Adrenal gland (tissue), 12 donors: ENCODE measurements around the gene MTARC2. TPM values are rescaled to one million over a fixed set of nuclear protein-coding genes. Genes with fewer than 3 reads are reported as not detected.
A peak's percentile ranks its signal among the peaks of the same experiment; 100 is the strongest.

Experiments used
- DNase-seq, 7 donors: peaks; one replicate each; pipeline ENCODE4 v3.0.0-alpha.2; 2019 to 2020
- H3K27ac ChIP-seq, 5 donors: fragments of 200-600 bp; sonication (generic) in 4 of 5; 1 replicate in 3 of 5; 2 replicates in 2 of 5; pipeline versions ENCODE4 v1.5.1 to v1.8.0; 2016 to 2020; ENCODE audit warnings: mild to moderate bottlenecking in 1 of 5
- H3K27me3 ChIP-seq: fragments of 200-600 bp; 2 replicates; pipeline ENCODE4 v1.8.0; 2021
- H3K36me3 ChIP-seq, 2 donors: fragments of 200-600 bp; replicated peaks in 1 of 2; 1 replicate in 1 of 2; 2 replicates in 1 of 2; pipeline versions ENCODE4 v1.5.1 to v1.8.0; 2018 to 2022
- H3K4me1 ChIP-seq, 2 donors: fragments of 200-600 bp; replicated peaks in 1 of 2; 1 replicate in 1 of 2; 2 replicates in 1 of 2; pipeline versions ENCODE4 v1.5.1 to v1.8.0; 2018 to 2021
- H3K4me3 ChIP-seq, 4 donors: fragments of 200-600 bp; sonication (generic) in 3 of 4; one replicate each; pipeline ENCODE4 v1.5.1; 2016 to 2018
- H3K9me3 ChIP-seq, 3 donors: fragments of 200-600 bp; sonication (generic) in 1 of 3; replicated peaks in 1 of 3; 1 replicate in 2 of 3; 2 replicates in 1 of 3; pipeline versions ENCODE4 v1.5.1 to v1.8.0; 2016 to 2021
- POLR2A ChIP-seq, 2 donors: fragments of 450-650 bp; IDR thresholded peaks; one replicate each; pipeline ENCODE4 v1.6.1; 2017; ENCODE audit warnings: antibody characterized with exemption in 2 of 2, mild to moderate bottlenecking in 2 of 2, moderate library complexity in 1 of 2
- WGBS, 4 donors: extraction: QIAGEN DNeasy Blood & Tissue Kit in 2 of 4; methylation state at CpG; one replicate each; pipeline versions ENCODE4 v1.1.5 to v1.1.7; 2013 to 2017; 5-methylcytosine and 5-hydroxymethylcytosine counted together
- intact Hi-C, 2 donors: fragments of 100-400 bp; cut with DNase I; formaldehyde crosslinking; loops; one replicate each; pipeline versions ENCODE4 v1.14.1 to v1.15.0; 2022 to 2023
- polyA plus RNA-seq, 3 donors: library from polyadenylated mRNA; stranded (reverse); fragments of 200-250 nt in 2 of 3; fragments of 350-450 nt in 1 of 3; fragmentation: Illumina TruSeq in 1 of 3; extraction: RNeasy Lipid Tissue Mini Kit (QIAGEN cat#74804) in 1 of 3; gene quantifications; one replicate each; pipeline ENCODE4 v1.2.3, GENCODE V29; 2013 to 2014
- total RNA-seq, 9 donors: library from RNA; depleted of rRNA in 4 of 9; stranded (reverse); fragments of >200 nt in 4 of 9; fragments of 120-200 nt in 1 of 9; fragmentation: NEBNext Ultra II Directional in 1 of 9; extraction: Animal tissue kit (Norgen Biotek cat#: 25700) in 1 of 9; gene quantifications; one replicate each; pipeline versions ENCODE4 v1.1.0 to v1.2.4, GENCODE V29; 2013 to 2023
- TF ChIP-seq, protein P1 (sequence below), 6 experiments: fragments of 450-650 bp in 4 of 6; fragments of 200-600 bp in 2 of 6; sonication (generic) in 1 of 6; IDR thresholded peaks; 1 replicate in 5 of 6; 2 replicates in 1 of 6; pipeline versions ENCODE4 v1.5.1 to v1.8.0; 2016 to 2021; ENCODE audit warnings: antibody characterized with exemption in 6 of 6, mild to moderate bottlenecking in 2 of 6, moderate library complexity in 1 of 6
- donor health status: healthy with polysubstance abuse.
- donor health status: Bipolar disorder and iron deficiency.
- donor health status: DM: yes; HTN: yes; CAD: no.
- donor health status: DM: no; HTN: no; CAD: no.
- donor health status: DM: no; HTN: no; CAD: no.
- donor health status: DM: yes; HTN: yes; CAD: no.

Gene MTARC2
- total and polyA plus RNA-seq, 12 donors = 13.7 to 48.6 (median 29.8) TPM

DNA sequence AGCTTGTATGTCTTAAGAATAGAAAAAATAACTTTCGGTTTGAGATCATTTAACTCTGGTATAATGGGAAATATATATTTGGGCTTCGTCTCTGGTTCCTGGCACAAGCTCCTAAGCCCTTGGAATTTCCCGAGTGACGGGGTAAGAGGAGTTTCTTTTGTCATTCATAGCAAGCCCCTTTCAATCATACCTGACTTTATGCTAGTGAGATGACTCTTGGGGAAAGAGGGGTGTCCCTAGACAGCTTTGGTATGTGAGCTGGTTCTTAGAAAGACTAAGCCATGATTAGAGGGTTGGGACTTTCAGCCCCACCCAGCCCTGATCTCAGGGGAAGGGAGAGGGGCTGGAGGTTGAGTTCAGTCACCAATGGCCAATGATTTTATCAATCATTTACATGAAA lies 24.7 kb downstream of the MTARC2 start:
- DNase-seq = no peak
- TF ChIP-seq POLR2A (IDR thresholded peaks at IDR 0.05) = no peak
- TF ChIP-seq, protein P1, sequence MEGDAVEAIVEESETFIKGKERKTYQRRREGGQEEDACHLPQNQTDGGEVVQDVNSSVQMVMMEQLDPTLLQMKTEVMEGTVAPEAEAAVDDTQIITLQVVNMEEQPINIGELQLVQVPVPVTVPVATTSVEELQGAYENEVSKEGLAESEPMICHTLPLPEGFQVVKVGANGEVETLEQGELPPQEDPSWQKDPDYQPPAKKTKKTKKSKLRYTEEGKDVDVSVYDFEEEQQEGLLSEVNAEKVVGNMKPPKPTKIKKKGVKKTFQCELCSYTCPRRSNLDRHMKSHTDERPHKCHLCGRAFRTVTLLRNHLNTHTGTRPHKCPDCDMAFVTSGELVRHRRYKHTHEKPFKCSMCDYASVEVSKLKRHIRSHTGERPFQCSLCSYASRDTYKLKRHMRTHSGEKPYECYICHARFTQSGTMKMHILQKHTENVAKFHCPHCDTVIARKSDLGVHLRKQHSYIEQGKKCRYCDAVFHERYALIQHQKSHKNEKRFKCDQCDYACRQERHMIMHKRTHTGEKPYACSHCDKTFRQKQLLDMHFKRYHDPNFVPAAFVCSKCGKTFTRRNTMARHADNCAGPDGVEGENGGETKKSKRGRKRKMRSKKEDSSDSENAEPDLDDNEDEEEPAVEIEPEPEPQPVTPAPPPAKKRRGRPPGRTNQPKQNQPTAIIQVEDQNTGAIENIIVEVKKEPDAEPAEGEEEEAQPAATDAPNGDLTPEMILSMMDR (IDR thresholded peaks at IDR 0.05) = no peak
- WGBS, 4 donors = 92 to 99% (median 93%) methylated on average over 4 of the region's 4 CpGs
- H3K27me3 ChIP-seq = no peaks in the 10 kb centered on the region
- intact Hi-C loops = loop anchor here in 1 of 2 donors (10.0 kb wide), 1 partner anchor 78 kb away; the partner anchor contains the start of gene C1orf115
- no peak overlapping the region for H3K27ac ChIP-seq
- no peaks in the 10 kb centered on the region for H3K9me3 ChIP-seq
- peaks cover 0 to 11% of the 10 kb centered on the region in 2 donors for H3K4me1 ChIP-seq
- H3K36me3 ChIP-seq = peaks cover 0 to 21% of the 10 kb centered on the region in 2 donors
- H3K4me3 ChIP-seq = no peak overlapping the region

DNA sequence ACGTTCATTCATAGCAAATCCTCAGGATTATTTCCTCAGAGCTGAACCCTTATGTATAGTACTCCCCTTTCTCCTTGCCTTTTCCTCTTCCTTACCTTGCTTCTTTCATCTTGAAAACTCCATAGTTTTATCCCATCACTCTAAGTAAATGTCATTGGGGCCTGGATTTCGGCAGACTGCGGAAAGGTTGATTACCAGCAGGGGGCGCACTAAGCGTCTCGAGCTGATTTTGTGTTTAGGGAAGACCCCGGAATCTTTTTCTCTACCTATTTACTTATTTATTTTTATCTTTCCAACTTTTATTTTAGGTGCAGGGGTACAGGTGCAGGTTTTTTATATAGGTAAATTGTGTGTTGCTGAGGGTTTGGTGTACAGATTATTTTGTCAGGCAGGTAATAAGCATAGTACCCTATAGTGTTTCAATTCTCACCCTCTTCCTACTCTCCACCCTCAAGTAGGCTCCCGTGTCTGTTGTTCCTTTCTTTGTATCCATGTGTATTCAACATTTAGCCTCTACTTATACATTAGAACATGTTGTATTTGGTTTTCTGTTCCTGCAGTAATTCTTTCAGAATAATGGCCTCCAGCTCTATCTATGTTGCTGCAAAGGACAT lies 27.2 kb downstream of the MTARC2 start:
- DNase-seq = peak in 4 of 7 donors; percentile 38 to 67 (median 52)
- 25 to 42% (median 31%) methylated on average over 8 of the region's 8 CpGs for WGBS, 4 donors
- intact Hi-C loops = loop anchor here (5.0 to 10.0 kb wide), 2 partner anchors 81 to 93 kb away; partner anchors contain the start of gene C1orf115 (in 1 of the 2)
- Histone ChIP-seq H3K4me3 (no peak overlapping the region), H3K27ac (no peak overlapping the region), H3K4me1 (no peaks in the 10 kb centered on the region), H3K36me3 (peaks cover 0 to 10% of the 10 kb centered on the region in 2 donors), H3K27me3 (no peaks in the 10 kb centered on the region), H3K9me3 (no peaks in the 10 kb centered on the region)
- TF ChIP-seq, protein P1 (IDR thresholded peaks at IDR 0.05) = peak; percentile 43 to 90 (median 66)
- no peak for TF ChIP-seq POLR2A (IDR thresholded peaks at IDR 0.05)

DNA sequence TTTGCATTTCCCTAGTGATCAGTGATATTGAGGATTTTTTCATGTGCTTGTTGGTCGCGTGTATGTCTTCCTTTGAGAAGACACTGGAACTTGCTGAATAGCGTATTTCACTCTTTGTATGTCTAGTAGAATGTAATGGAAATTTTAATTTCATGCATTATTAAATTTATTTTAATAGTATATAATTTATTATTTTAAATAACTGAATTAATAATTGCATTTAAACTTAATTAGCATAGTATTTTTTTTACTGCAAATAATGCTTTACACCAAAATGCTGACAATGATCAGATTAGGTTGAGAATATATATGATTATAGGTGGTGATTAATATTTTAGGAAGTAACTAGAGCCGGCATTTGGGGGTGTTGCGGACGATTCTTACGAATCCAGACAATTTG lies 28.1 kb downstream of the MTARC2 start:
- no peak overlapping the region for H3K4me3 ChIP-seq
- H3K27me3 ChIP-seq = no peaks in the 10 kb centered on the region
- no peak for TF ChIP-seq POLR2A (IDR thresholded peaks at IDR 0.05)
- TF ChIP-seq, protein P1 (IDR thresholded peaks at IDR 0.05) = no peak
- no peaks in the 10 kb centered on the region for H3K4me1 ChIP-seq
- intact Hi-C loops = loop anchor here (5.0 to 10.0 kb wide), 2 partner anchors 81 to 94 kb away; partner anchors contain the start of gene C1orf115 (in 1 of the 2)
- no peak overlapping the region for H3K27ac ChIP-seq
- H3K9me3 ChIP-seq = no peaks in the 10 kb centered on the region
- H3K36me3 ChIP-seq = peaks cover 0 to 3% of the 10 kb centered on the region in 2 donors
- 86 to 92% (median 90%) methylated on average over 7 of the region's 7 CpGs for WGBS, 4 donors
- no peak for DNase-seq

DNA sequence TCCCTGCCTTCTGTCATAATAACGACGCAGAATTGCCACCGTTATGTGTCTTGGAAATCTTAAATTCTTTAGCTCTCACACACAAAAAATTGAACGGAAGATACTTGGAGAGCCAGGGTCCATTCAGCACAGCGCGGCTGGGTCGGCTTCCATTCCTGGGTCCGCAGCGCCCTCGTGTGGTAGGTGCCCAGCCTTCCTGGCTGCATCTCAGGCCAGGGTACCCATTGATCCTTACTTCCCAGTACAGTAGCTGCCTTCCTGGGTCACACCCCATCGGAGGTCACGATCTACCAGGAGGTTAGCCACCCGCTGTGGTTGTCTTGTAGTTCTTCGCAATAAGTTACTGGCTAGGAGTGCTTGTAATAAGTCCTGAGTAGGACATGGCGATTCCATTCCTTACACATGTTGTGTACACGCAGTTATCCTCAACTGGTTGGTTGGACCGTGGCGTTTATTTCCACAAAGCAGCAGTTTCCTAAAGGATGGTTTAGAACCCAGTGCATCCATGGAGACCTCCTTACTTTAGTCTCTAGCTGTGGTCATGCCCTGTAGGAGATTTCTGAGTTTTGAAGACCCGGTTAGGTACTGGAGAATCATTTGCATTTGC lies 28.7 kb downstream of the MTARC2 start:
- DNase-seq = peak; percentile 74 to 92 (median 85)
- H3K27ac ChIP-seq = no peak overlapping the region
- TF ChIP-seq POLR2A (IDR thresholded peaks at IDR 0.05) = no peak
- TF ChIP-seq, protein P1 (IDR thresholded peaks at IDR 0.05) = peak; percentile 79 to 94 (median 84)
- H3K36me3 ChIP-seq = no peaks in the 10 kb centered on the region
- H3K4me1 ChIP-seq = no peaks in the 10 kb centered on the region
- H3K9me3 ChIP-seq = no peaks in the 10 kb centered on the region
- H3K27me3 ChIP-seq = no peaks in the 10 kb centered on the region
- WGBS, 4 donors = 29 to 39% (median 31%) methylated on average over 15 to 19 of the region's 19 CpGs
- H3K4me3 ChIP-seq = no peak overlapping the region
- intact Hi-C loops = loop anchor here (5.0 to 10.0 kb wide), 2 partner anchors 82 to 95 kb away; partner anchors contain the start of gene C1orf115 (in 1 of the 2)
